GM12801 (cell line): ENCODE results near the gene SLC25A21.

Source experiments
- CTCF ChIP-seq: IDR thresholded peaks from one replicate; pipeline ENCODE4 v1.5.1; 2011; ENCODE audit warnings: control low read depth; ENCODE audit not compliant: insufficient read length; ENCODE audit errors: extremely low read depth

The SLC25A21 gene

GRCh38 chr14:36654794-36655381 is 517.5 kb downstream of the SLC25A21 start:
- TF ChIP-seq CTCF: no peak

- no peak for TF ChIP-seq CTCF
These were observed 518.2 kb downstream of the SLC25A21 start for GRCh38 chr14:36653962-36654793.

- no peak for TF ChIP-seq CTCF
These were observed 519.0 kb downstream of the SLC25A21 start for GRCh38 chr14:36653413-36653812.

GRCh38 chr14:36652542-36653201 is 519.7 kb downstream of the SLC25A21 start:
- TF ChIP-seq CTCF: no peak

GRCh38 chr14:36649872-36650650 is 522.3 kb downstream of the SLC25A21 start:
- no peak for TF ChIP-seq CTCF

- no peak for TF ChIP-seq CTCF
These were observed 524.3 kb downstream of the SLC25A21 start for GRCh38 chr14:36647824-36648753.
